ENCODE measurements around the gene ZSWIM8.
"Not testable (repeated sequence)": the region's sequence is repeated elsewhere in the genome, so short reads cannot be mapped to it uniquely, and the experiment has no call there.

The ZSWIM8 gene

DNA sequence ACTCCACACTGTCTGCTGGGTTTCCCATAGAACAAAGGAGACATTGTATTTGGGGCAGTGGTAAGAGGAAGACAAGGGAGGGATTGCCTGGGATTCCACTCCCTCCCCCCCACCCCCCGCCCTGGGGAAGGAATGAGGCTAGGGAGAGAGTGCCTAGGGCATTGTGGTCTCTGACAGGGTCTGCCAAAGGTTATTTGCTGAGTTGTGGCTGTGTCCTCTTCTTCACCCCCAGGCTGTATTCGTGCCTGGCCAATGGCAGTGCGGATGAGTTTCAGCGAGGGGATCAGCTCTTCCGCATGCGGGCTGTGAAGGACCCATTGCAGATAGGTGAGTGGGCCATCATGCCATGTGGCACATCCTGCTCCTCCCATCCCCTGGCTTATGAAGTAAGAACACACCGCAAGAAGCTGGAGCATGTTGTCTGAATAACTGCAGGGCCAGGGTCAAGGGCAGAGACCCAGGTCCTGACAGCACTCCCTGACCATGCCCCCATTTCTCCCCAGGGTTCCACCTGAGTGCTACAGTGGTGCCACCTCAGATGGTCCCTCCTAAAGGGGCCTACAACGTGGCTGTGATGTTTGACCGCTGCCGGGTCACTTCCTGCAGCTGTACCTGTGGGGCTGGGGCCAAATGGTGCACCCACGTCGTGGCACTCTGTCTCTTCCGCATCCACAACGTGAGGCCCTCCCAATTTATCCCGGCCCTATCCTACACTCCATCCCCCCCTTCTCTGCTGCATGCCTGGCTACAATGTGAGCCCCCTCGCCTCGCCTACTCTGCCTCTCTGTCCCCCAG, 3.7 kb downstream of the ZSWIM8 start:
- Histone ChIP-seq H3K4me1 (ENCODE audit: control insufficient read depth, insufficient read depth, low read length) (peaks cover 21% of the 10 kb centered on the region), H3K9ac (ENCODE audit: low read length) (no peak overlapping the region), H3K4me3 (ENCODE audit: low read length) (no peak overlapping the region), H3K36me3 (ENCODE audit: control insufficient read depth, insufficient read depth, low read length, severe bottlenecking) (peaks cover 50% of the 10 kb centered on the region), H3K27me3 (replicated peaks; ENCODE audit: control insufficient read depth, insufficient read depth, low read length) (no peaks in the 10 kb centered on the region), H3K9me3 (ENCODE audit: control insufficient read depth, low read length) (no peaks in the 10 kb centered on the region)
- no peak for DNase-seq (ENCODE audit: low read depth)

DNA sequence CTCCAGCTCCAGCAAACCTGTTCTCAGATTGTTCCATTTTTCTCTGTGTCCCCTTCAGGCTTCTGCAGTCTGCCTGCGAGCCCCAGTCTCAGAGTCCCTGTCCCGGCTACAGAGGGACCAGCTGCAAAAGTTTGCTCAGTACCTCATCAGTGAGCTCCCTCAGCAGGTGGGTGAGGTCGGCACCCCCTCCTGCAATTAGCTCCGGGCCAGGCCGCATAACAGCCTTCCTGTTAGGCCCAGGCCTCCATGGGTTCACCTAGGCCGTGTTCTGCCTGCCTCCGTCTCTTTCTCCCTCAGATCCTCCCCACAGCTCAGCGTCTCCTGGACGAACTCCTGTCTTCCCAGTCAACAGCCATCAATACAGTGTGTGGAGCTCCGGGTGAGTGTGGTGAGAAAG, 4.3 kb downstream of the ZSWIM8 start:
- Histone ChIP-seq H3K9me3 (ENCODE audit: control insufficient read depth, low read length) (no peaks in the 10 kb centered on the region), H3K9ac (ENCODE audit: low read length) (no peak overlapping the region), H3K36me3 (ENCODE audit: control insufficient read depth, insufficient read depth, low read length, severe bottlenecking) (peaks cover 56% of the 10 kb centered on the region), H3K4me1 (ENCODE audit: control insufficient read depth, insufficient read depth, low read length) (peaks cover 20% of the 10 kb centered on the region), H3K27me3 (replicated peaks; ENCODE audit: control insufficient read depth, insufficient read depth, low read length) (no peaks in the 10 kb centered on the region), H3K4me3 (ENCODE audit: low read length) (no peak overlapping the region)
- DNase-seq (ENCODE audit: low read depth) = no peak

DNA sequence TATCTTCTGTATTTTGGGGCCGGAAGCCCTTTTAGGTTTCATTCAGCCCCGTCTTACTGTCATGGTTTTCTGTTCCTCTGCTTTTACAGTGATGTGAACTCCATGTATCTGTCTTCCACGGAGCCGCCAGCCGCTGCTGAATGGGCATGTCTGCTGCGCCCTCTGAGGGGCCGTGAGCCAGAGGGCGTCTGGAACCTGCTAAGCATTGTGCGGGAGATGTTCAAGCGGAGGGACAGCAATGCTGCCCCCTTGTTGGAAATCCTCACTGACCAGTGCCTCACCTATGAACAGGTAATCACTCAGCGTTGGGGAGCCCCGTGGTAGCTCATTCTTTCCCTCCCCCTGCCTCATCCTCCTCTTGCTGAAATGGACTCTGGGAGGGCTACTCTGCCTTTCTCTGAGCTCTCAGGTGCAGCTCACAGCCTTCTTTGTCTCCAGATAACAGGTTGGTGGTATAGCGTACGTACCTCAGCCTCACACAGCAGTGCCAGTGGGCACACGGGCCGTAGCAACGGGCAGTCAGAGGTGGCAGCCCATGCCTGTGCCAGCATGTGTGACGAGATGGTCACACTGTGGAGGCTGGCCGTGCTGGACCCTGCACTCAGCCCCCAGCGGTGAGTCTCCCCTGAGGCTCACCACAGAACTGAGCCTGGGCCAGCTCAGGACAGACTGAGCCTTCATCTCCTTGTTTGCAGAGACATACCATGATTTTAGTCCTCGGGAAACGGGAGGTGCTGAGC, 5.7 kb downstream of the ZSWIM8 start:
- DNase-seq (ENCODE audit: low read depth) = no peak
- peaks cover 70% of the 10 kb centered on the region for H3K36me3 ChIP-seq (ENCODE audit: control insufficient read depth, insufficient read depth, low read length, severe bottlenecking)
- H3K9ac ChIP-seq (ENCODE audit: low read length) = no peak overlapping the region
- no peaks in the 10 kb centered on the region for H3K9me3 ChIP-seq (ENCODE audit: control insufficient read depth, low read length)
- H3K4me3 ChIP-seq (ENCODE audit: low read length) = no peak overlapping the region
- peaks cover 16% of the 10 kb centered on the region for H3K4me1 ChIP-seq (ENCODE audit: control insufficient read depth, insufficient read depth, low read length)
- H3K27me3 ChIP-seq (replicated peaks; ENCODE audit: control insufficient read depth, insufficient read depth, low read length) = no peaks in the 10 kb centered on the region

DNA sequence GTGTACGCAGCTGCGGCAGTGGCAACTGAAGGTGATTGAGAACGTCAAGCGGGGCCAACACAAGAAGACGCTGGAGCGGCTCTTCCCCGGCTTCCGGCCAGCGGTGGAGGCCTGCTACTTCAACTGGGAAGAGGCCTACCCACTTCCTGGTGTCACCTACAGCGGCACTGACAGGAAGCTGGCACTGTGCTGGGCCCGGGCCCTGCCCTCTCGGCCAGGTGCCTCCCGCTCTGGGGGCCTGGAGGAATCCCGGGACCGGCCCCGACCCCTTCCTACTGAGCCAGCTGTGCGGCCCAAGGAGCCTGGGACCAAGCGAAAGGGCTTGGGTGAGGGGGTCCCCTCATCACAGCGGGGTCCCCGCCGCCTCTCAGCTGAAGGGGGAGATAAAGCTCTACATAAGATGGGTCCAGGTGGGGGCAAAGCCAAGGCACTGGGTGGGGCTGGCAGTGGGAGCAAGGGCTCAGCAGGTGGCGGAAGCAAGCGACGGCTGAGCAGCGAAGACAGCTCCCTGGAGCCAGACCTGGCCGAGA, 6.5 kb downstream of the ZSWIM8 start:
- no peak overlapping the region for H3K9ac ChIP-seq (ENCODE audit: low read length)
- no peak overlapping the region for H3K4me3 ChIP-seq (ENCODE audit: low read length)
- peaks cover 12% of the 10 kb centered on the region for H3K4me1 ChIP-seq (ENCODE audit: control insufficient read depth, insufficient read depth, low read length)
- peaks cover 78% of the 10 kb centered on the region for H3K36me3 ChIP-seq (ENCODE audit: control insufficient read depth, insufficient read depth, low read length, severe bottlenecking)
- H3K27me3 ChIP-seq (replicated peaks; ENCODE audit: control insufficient read depth, insufficient read depth, low read length) = no peaks in the 10 kb centered on the region
- DNase-seq (ENCODE audit: low read depth) = no peak
- H3K9me3 ChIP-seq (ENCODE audit: control insufficient read depth, low read length) = no peaks in the 10 kb centered on the region

DNA sequence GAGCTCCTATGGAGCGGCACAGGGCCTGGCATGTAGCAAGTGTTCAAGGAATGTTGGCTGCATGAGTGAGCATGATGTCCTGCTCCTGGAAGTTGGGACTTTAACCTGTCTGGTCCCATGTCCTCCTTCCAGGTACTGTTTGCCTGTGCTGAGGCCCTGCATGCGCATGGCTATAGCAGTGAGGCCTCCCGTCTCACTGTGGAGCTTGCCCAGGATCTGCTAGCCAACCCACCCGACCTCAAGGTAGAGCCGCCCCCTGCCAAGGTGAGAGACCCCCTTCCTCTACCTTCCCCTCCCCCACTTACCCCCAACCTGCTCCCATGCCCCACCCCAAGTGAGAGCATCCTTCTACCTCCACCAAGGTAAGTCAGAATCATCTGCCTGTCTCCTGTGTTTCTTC, 8.1 kb downstream of the ZSWIM8 start:
- H3K4me1 ChIP-seq (ENCODE audit: control insufficient read depth, insufficient read depth, low read length) = no peaks in the 10 kb centered on the region
- no peak overlapping the region for H3K9ac ChIP-seq (ENCODE audit: low read length)
- H3K36me3 ChIP-seq (ENCODE audit: control insufficient read depth, insufficient read depth, low read length, severe bottlenecking) = peaks cover 94% of the 10 kb centered on the region
- H3K27me3 ChIP-seq (replicated peaks; ENCODE audit: control insufficient read depth, insufficient read depth, low read length) = no peaks in the 10 kb centered on the region
- no peaks in the 10 kb centered on the region for H3K9me3 ChIP-seq (ENCODE audit: control insufficient read depth, low read length)
- H3K4me3 ChIP-seq (ENCODE audit: low read length) = no peak overlapping the region
- DNase-seq (ENCODE audit: low read depth) = no peak

- not testable (repeated sequence) for DNase-seq (ENCODE audit: low read depth); H3K27me3 ChIP-seq (replicated peaks; ENCODE audit: control insufficient read depth, insufficient read depth, low read length); H3K4me1 ChIP-seq (ENCODE audit: control insufficient read depth, insufficient read depth, low read length); H3K9me3 ChIP-seq (ENCODE audit: control insufficient read depth, low read length); H3K4me3 ChIP-seq (ENCODE audit: low read length); H3K9ac ChIP-seq (ENCODE audit: low read length)
- peaks cover 96% of the 10 kb centered on the region for H3K36me3 ChIP-seq (ENCODE audit: control insufficient read depth, insufficient read depth, low read length, severe bottlenecking)
Observed at GRCh38 chr10:73795491-73795890, 10.1 kb downstream of the ZSWIM8 start.

GRCh38 chr10:73796035-73796434, 10.6 kb downstream of the ZSWIM8 start:
- not testable (repeated sequence) for H3K27me3 ChIP-seq (replicated peaks; ENCODE audit: control insufficient read depth, insufficient read depth, low read length); DNase-seq (ENCODE audit: low read depth); H3K4me3 ChIP-seq (ENCODE audit: low read length); H3K9me3 ChIP-seq (ENCODE audit: control insufficient read depth, low read length); H3K9ac ChIP-seq (ENCODE audit: low read length); H3K4me1 ChIP-seq (ENCODE audit: control insufficient read depth, insufficient read depth, low read length)
- H3K36me3 ChIP-seq (ENCODE audit: control insufficient read depth, insufficient read depth, low read length, severe bottlenecking) = peaks cover 96% of the 10 kb centered on the region

DNA sequence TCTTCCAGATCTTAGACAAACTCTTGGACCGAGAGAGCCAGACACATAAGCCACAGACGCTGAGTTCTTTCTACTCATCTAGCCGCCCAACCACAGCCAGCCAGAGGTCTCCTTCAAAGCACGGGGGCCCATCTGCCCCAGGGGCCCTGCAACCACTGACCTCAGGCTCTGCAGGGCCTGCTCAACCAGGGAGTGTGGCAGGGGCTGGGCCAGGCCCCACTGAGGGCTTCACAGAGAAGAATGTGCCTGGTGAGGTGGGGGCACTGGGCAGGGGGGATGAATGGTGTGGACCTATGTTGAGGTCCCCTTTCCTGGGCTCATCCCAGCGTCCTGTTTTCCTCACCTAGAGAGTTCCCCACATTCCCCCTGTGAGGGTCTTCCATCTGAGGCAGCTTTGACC, 11.4 kb downstream of the ZSWIM8 start:
- Histone ChIP-seq H3K9me3 (ENCODE audit: control insufficient read depth, low read length) (no peaks in the 10 kb centered on the region), H3K27me3 (replicated peaks; ENCODE audit: control insufficient read depth, insufficient read depth, low read length) (no peaks in the 10 kb centered on the region), H3K4me3 (ENCODE audit: low read length) (no peak overlapping the region), H3K9ac (ENCODE audit: low read length) (no peak overlapping the region), H3K36me3 (ENCODE audit: control insufficient read depth, insufficient read depth, low read length, severe bottlenecking) (peaks cover 96% of the 10 kb centered on the region), H3K4me1 (ENCODE audit: control insufficient read depth, insufficient read depth, low read length) (no peaks in the 10 kb centered on the region)
- DNase-seq (ENCODE audit: low read depth) = no peak

DNA sequence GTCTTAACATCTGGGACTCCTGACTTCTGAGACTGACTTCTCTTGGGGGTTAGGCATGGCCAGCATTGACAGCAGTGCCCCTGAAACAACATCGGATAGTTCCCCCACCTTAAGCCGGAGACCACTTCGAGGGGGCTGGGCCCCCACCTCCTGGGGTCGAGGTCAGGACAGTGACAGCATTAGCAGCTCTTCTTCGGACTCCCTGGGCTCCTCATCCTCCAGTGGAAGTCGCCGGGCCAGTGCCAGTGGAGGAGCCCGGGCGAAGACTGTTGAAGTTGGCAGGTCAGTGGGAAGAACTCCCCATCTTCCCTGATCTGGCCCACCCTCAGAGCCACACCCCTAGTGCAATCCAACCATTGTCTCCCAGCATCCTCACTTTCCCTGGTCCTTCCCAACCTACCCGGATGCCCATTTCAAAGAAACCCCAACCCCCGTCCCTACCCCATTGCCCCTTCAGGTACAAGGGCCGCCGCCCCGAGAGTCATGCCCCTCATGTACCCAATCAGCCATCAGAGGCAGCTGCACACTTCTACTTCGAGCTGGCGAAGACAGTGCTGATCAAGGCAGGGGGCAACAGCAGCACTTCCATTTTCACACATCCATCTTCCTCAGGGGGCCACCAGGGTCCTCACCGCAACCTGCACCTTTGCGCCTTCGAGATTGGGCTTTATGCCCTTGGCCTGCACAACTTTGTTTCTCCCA, 12.1 kb downstream of the ZSWIM8 start:
- Histone ChIP-seq H3K36me3 (ENCODE audit: control insufficient read depth, insufficient read depth, low read length, severe bottlenecking) (peaks cover 96% of the 10 kb centered on the region), H3K9me3 (ENCODE audit: control insufficient read depth, low read length) (no peaks in the 10 kb centered on the region), H3K4me1 (ENCODE audit: control insufficient read depth, insufficient read depth, low read length) (no peaks in the 10 kb centered on the region), H3K9ac (ENCODE audit: low read length) (no peak overlapping the region), H3K4me3 (ENCODE audit: low read length) (no peak overlapping the region), H3K27me3 (replicated peaks; ENCODE audit: control insufficient read depth, insufficient read depth, low read length) (no peaks in the 10 kb centered on the region)
- no peak for DNase-seq (ENCODE audit: low read depth)

GRCh38 chr10:73798087-73798486, 12.7 kb downstream of the ZSWIM8 start:
- H3K27me3 ChIP-seq (replicated peaks; ENCODE audit: control insufficient read depth, insufficient read depth, low read length) = no peaks in the 10 kb centered on the region
- peaks cover 96% of the 10 kb centered on the region for H3K36me3 ChIP-seq (ENCODE audit: control insufficient read depth, insufficient read depth, low read length, severe bottlenecking)
- no peak overlapping the region for H3K9ac ChIP-seq (ENCODE audit: low read length)
- H3K4me3 ChIP-seq (ENCODE audit: low read length) = no peak overlapping the region
- H3K4me1 ChIP-seq (ENCODE audit: control insufficient read depth, insufficient read depth, low read length) = no peaks in the 10 kb centered on the region
- no peaks in the 10 kb centered on the region for H3K9me3 ChIP-seq (ENCODE audit: control insufficient read depth, low read length)
- DNase-seq (ENCODE audit: low read depth) = no peak

- Histone ChIP-seq H3K4me3 (ENCODE audit: low read length) (no peak overlapping the region), H3K9me3 (ENCODE audit: control insufficient read depth, low read length) (no peaks in the 10 kb centered on the region), H3K27me3 (replicated peaks; ENCODE audit: control insufficient read depth, insufficient read depth, low read length) (no peaks in the 10 kb centered on the region), H3K4me1 (ENCODE audit: control insufficient read depth, insufficient read depth, low read length) (peaks cover 2% of the 10 kb centered on the region), H3K36me3 (ENCODE audit: control insufficient read depth, insufficient read depth, low read length, severe bottlenecking) (peaks cover 97% of the 10 kb centered on the region), H3K9ac (ENCODE audit: low read length) (no peak overlapping the region)
- no peak for DNase-seq (ENCODE audit: low read depth)
Observed at GRCh38 chr10:73798927-73799560, 13.6 kb downstream of the ZSWIM8 start.
